ENCODE results near the gene ADGRG3. TPM values are rescaled to one million over a fixed set of nuclear protein-coding genes. Genes with fewer than 3 reads are reported as not detected.

The ADGRG3 gene
- total and polyA plus RNA-seq, 10 of the 15 experiments (the other 5 are each of a cell fraction or from before 2014, with no cell fraction given) = 0.10 to 0.11 (median 0.10) TPM; not detected in 7

- H2AFZ ChIP-seq (ENCODE audit: control insufficient read depth, low read depth, low read length) = no peak overlapping the region
- peaks cover 0 to 2% of the 10 kb centered on the region in 2 experiments; a peak in 3 of 4 replicates for H3K27me3 ChIP-seq (replicated peaks in 1 of 2; ENCODE audit: control insufficient read depth in 2 of 2, insufficient read depth in 2 of 2, low read length in 1 of 2)
- H3K9me3 ChIP-seq (replicated peaks; ENCODE audit: control insufficient read depth, insufficient read depth, low read length) = no peaks in the 10 kb centered on the region
- TF ChIP-seq SMC3 (IDR thresholded peaks at IDR 0.05; ENCODE audit: borderline replicate concordance, low read length) = no peak
- no peak for DNase-seq (ENCODE audit: low read depth, low spot score)
- ATAC-seq = no peak
- H3K9ac ChIP-seq (ENCODE audit: control insufficient read depth, insufficient read depth, low read length) = no peak overlapping the region
- in situ Hi-C loops (cut with MboI) (no loop called here), intact Hi-C loops (cut with micrococcal nuclease; ENCODE audit: unreplicated experiment) (no loop called here)
- H3K4me1 ChIP-seq (ENCODE audit: control insufficient read depth, insufficient read depth, low read length) = no peaks in the 10 kb centered on the region
- no peaks in the 10 kb centered on the region for H3K79me2 ChIP-seq (ENCODE audit: control insufficient read depth, insufficient read depth, low read length)
- no peaks in the 10 kb centered on the region for H4K20me1 ChIP-seq (ENCODE audit: control insufficient read depth, insufficient read depth)
- ChIA-PET CTCF (interaction anchor here (1.6 to 3.7 kb wide), 3 partner anchors 25 to 59 kb away, joined by 4 to 10 read pairs (median 8); no protein-coding TSS in a partner anchor), SMC1A (ENCODE audit: uncharacterized antibody, unreplicated experiment) (interaction anchor here (1.5 to 1.9 kb wide), 2 partner anchors 26 to 45 kb away, joined by 4 to 5 read pairs; no protein-coding TSS in a partner anchor), RAD21 (ENCODE audit: unreplicated experiment) (interaction anchor here (0.9 to 1.3 kb wide), 2 partner anchors 26 to 45 kb away, joined by 3 to 5 read pairs; no protein-coding TSS in a partner anchor), POLR2A (no interaction called here)
- FAIRE-seq = no peak
- H3K27ac ChIP-seq (ENCODE audit: control insufficient read depth, insufficient read depth) = no peak overlapping the region
- H3K36me3 ChIP-seq (ENCODE audit: control insufficient read depth in 2 of 2, insufficient read depth in 2 of 2, low read length in 1 of 2) = no peaks in the 10 kb centered on the region
- H3K4me3 ChIP-seq = no peak overlapping the region
- BruUV-seq (replicated peaks) = no TSS peak
- no peak overlapping the region for H3K4me2 ChIP-seq (ENCODE audit: control insufficient read depth, insufficient read depth)
- 21% methylated on average over 16 of the region's 16 CpGs for WGBS (ENCODE audit: insufficient coverage, insufficient replicate concordance, low lambda C conversion rate, missing lambda C conversion rate)
Measured at GRCh38 chr16:57635266-57636097, 32.6 kb upstream of the ADGRG3 start.

GRCh38 chr16:57636184-57636583 lies 31.9 kb upstream of the ADGRG3 start:
- Histone ChIP-seq H2AFZ (ENCODE audit: control insufficient read depth, low read depth, low read length) (no peak overlapping the region), H3K79me2 (ENCODE audit: control insufficient read depth, insufficient read depth, low read length) (no peaks in the 10 kb centered on the region), H3K9ac (ENCODE audit: control insufficient read depth, insufficient read depth, low read length) (no peak overlapping the region), H3K9me3 (replicated peaks; ENCODE audit: control insufficient read depth, insufficient read depth, low read length) (no peaks in the 10 kb centered on the region), H3K27me3 (replicated peaks in 1 of 2; ENCODE audit: control insufficient read depth in 2 of 2, insufficient read depth in 2 of 2, low read length in 1 of 2) (peaks cover 0 to 6% of the 10 kb centered on the region in 2 experiments; a peak in 3 of 4 replicates), H3K4me2 (ENCODE audit: control insufficient read depth, insufficient read depth) (no peak overlapping the region), H4K20me1 (ENCODE audit: control insufficient read depth, insufficient read depth) (no peaks in the 10 kb centered on the region), H3K4me1 (ENCODE audit: control insufficient read depth, insufficient read depth, low read length) (no peaks in the 10 kb centered on the region), H3K4me3 (no peak overlapping the region), H3K36me3 (ENCODE audit: control insufficient read depth in 2 of 2, insufficient read depth in 2 of 2, low read length in 1 of 2) (no peaks in the 10 kb centered on the region), H3K27ac (ENCODE audit: control insufficient read depth, insufficient read depth) (no peak overlapping the region)
- ChIA-PET RAD21 (ENCODE audit: unreplicated experiment) (no interaction called here), SMC1A (ENCODE audit: uncharacterized antibody, unreplicated experiment) (interaction anchor here (1.5 to 1.9 kb wide), 2 partner anchors 27 to 45 kb away, joined by 4 to 5 read pairs; no protein-coding TSS in a partner anchor), POLR2A (no interaction called here), CTCF (interaction anchor here (1.6 to 3.7 kb wide), 3 partner anchors 26 to 59 kb away, joined by 4 to 10 read pairs (median 8); no protein-coding TSS in a partner anchor)
- in situ Hi-C loops (cut with MboI) = no loop called here
- no peak for TF ChIP-seq E4F1 (IDR thresholded peaks at IDR 0.05; ENCODE audit: borderline replicate concordance, partially characterized antibody)
- no peak for TF ChIP-seq USF1 (IDR thresholded peaks at IDR 0.05; ENCODE audit: borderline replicate concordance, extremely low read length, insufficient read depth, low read depth, low read length)
- TF ChIP-seq RAD21 (IDR thresholded peaks at IDR 0.05; ENCODE audit: insufficient read depth, low read depth, low read length) = no peak
- no peak for TF ChIP-seq ETV6 (conservative IDR thresholded peaks at IDR 0.05 in 1 of 2, IDR thresholded peaks at IDR 0.05 in 1 of 2; ENCODE audit: borderline replicate concordance in 1 of 2, low read depth in 1 of 2)
- no peak for TF ChIP-seq BHLHE40 (IDR thresholded peaks at IDR 0.05; ENCODE audit: borderline replicate concordance in 1 of 2, low read depth in 2 of 2, low read length in 1 of 2)
- TF ChIP-seq MYB (IDR thresholded peaks at IDR 0.05; ENCODE audit: borderline replicate concordance, low read depth, low read length) = no peak
- ATAC-seq (no peak), FAIRE-seq (no peak), DNase-seq (ENCODE audit: low read depth, low spot score) (no peak)
- intact Hi-C loops (cut with micrococcal nuclease; ENCODE audit: unreplicated experiment) = no loop called here
- 49% methylated on average over 5 of the region's 5 CpGs for WGBS (ENCODE audit: insufficient coverage, insufficient replicate concordance, low lambda C conversion rate, missing lambda C conversion rate)
- no TSS peak for BruUV-seq (replicated peaks)
